Loucy (cell line): Measurements from ENCODE around the gene C1GALT1.
A peak's percentile ranks its signal among the peaks of the same experiment; 100 is the strongest.

ENCODE experiments used
- H2AFZ ChIP-seq: fragments of 200-600 bp; sonication (generic); 2 replicates; pipeline ENCODE4 v1.6.0; 2016; ENCODE audit warnings: antibody characterized with exemption, mild to moderate bottlenecking, low read length, moderate library complexity
- H3F3A ChIP-seq: fragments of 200-600 bp; 2 replicates; pipeline ENCODE4 v1.6.0; 2016; ENCODE audit warnings: antibody characterized with exemption, low read depth, mild to moderate bottlenecking
- H3K27me3 ChIP-seq: fragments of 200-600 bp; sonication (generic); 2 replicates; pipeline ENCODE4 v1.6.1; 2014; ENCODE audit warnings: low read length, mild to moderate bottlenecking; ENCODE audit not compliant: insufficient read depth, poor library complexity, severe bottlenecking
- H3K36me3 ChIP-seq: fragments of 200-600 bp; sonication (generic); 2 replicates; pipeline ENCODE4 v1.6.1; 2016; ENCODE audit warnings: low read length; ENCODE audit not compliant: insufficient read depth
- H3K4me1 ChIP-seq: fragments of 200-600 bp; sonication (generic); 2 replicates; pipeline ENCODE4 v1.5.1; 2014; ENCODE audit warnings: low read length, mild to moderate bottlenecking; ENCODE audit not compliant: insufficient read depth, poor library complexity, severe bottlenecking
- H3K4me2 ChIP-seq: fragments of 200-600 bp; sonication (generic); 2 replicates; pipeline ENCODE4 v1.6.0; 2014; ENCODE audit warnings: antibody characterized with exemption, low read length, low read depth, mild to moderate bottlenecking; ENCODE audit not compliant: poor library complexity, severe bottlenecking
- H3K4me3 ChIP-seq: fragments of 200-600 bp; sonication (generic); 2 replicates; pipeline ENCODE4 v1.5.1; 2014; ENCODE audit warnings: low read length, mild to moderate bottlenecking, mixed read lengths; ENCODE audit not compliant: poor library complexity, severe bottlenecking
- H3K79me2 ChIP-seq: fragments of 200-600 bp; sonication (generic); 2 replicates; pipeline ENCODE4 v1.6.1; 2014; ENCODE audit warnings: low read length; ENCODE audit not compliant: insufficient read depth
- H3K9ac ChIP-seq: fragments of 200-600 bp; sonication (generic); 2 replicates; pipeline ENCODE4 v1.6.0; 2014; ENCODE audit warnings: mild to moderate bottlenecking, low read depth, low read length, moderate library complexity; ENCODE audit not compliant: poor library complexity, severe bottlenecking
- H3K9me2 ChIP-seq: fragments of 200-600 bp; sonication (generic); replicated peaks from 2 replicates; pipeline ENCODE4 v1.6.1; 2016; ENCODE audit warnings: low read depth, low read length, mixed read lengths
- H3K9me3 ChIP-seq: fragments of 200-600 bp; sonication (generic); 2 replicates; pipeline ENCODE4 v1.6.1; 2014; ENCODE audit warnings: mild to moderate bottlenecking, antibody characterized with exemption, low read length, low read depth; ENCODE audit not compliant: insufficient read depth
- H4K20me1 ChIP-seq: fragments of 200-600 bp; sonication (generic); 2 replicates; pipeline ENCODE4 v1.6.0; 2014; ENCODE audit warnings: antibody characterized with exemption, low read length, mild to moderate bottlenecking; ENCODE audit not compliant: insufficient read depth, poor library complexity, severe bottlenecking
- CTCF ChIP-seq: fragments of 200-600 bp; sonication (generic); conservative IDR thresholded peaks from 2 replicates; pipeline ENCODE4 v1.5.1; 2014; ENCODE audit warnings: mild to moderate bottlenecking, antibody characterized with exemption, low read length
- EZH2phosphoT487 ChIP-seq: fragments of 200-600 bp; IDR thresholded peaks from 2 replicates; pipeline ENCODE4 v1.6.1; 2018; ENCODE audit warnings: antibody characterized with exemption, mild to moderate bottlenecking, moderate library complexity, borderline replicate concordance

The C1GALT1 gene

DNA sequence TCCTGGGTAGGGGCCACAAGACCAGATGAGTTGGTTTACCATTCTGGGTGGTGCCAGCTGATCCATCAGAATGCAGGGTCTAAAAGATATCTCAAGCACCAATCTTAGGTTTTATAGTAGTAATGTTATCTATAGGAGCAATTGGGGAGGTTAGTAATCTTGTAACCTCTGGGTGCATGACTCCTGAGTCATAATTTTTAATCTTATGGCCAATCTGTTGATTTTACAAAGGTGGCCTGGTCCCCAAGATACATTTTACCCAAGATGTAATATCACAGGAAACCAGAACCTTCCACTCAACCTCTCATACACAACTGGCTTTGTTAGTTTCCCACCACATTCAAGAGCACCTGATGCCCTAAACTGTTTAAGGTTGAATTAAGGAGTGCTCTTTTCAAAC lies 79.5 kb downstream of the C1GALT1 start:
- H3K9me3 ChIP-seq: peaks cover 6% of the 10 kb centered on the region; the same call in 1 of the 2 replicates
- TF ChIP-seq EZH2phosphoT487: no peak
- TF ChIP-seq CTCF: no peak
- H3K79me2 ChIP-seq: no peaks in the 10 kb centered on the region
- no peak overlapping the region for H3K4me3 ChIP-seq
- H3K36me3 ChIP-seq: no peaks in the 10 kb centered on the region
- no peaks in the 10 kb centered on the region for H4K20me1 ChIP-seq
- H3F3A ChIP-seq: peaks cover 9% of the 10 kb centered on the region; the same call in 1 of the 2 replicates
- no peak overlapping the region for H2AFZ ChIP-seq
- H3K9ac ChIP-seq: no peak overlapping the region
- H3K4me2 ChIP-seq: peak overlapping the region; percentile 23
- no peaks in the 10 kb centered on the region for H3K27me3 ChIP-seq
- no peaks in the 10 kb centered on the region for H3K9me2 ChIP-seq
- peaks cover 57% of the 10 kb centered on the region for H3K4me1 ChIP-seq

DNA sequence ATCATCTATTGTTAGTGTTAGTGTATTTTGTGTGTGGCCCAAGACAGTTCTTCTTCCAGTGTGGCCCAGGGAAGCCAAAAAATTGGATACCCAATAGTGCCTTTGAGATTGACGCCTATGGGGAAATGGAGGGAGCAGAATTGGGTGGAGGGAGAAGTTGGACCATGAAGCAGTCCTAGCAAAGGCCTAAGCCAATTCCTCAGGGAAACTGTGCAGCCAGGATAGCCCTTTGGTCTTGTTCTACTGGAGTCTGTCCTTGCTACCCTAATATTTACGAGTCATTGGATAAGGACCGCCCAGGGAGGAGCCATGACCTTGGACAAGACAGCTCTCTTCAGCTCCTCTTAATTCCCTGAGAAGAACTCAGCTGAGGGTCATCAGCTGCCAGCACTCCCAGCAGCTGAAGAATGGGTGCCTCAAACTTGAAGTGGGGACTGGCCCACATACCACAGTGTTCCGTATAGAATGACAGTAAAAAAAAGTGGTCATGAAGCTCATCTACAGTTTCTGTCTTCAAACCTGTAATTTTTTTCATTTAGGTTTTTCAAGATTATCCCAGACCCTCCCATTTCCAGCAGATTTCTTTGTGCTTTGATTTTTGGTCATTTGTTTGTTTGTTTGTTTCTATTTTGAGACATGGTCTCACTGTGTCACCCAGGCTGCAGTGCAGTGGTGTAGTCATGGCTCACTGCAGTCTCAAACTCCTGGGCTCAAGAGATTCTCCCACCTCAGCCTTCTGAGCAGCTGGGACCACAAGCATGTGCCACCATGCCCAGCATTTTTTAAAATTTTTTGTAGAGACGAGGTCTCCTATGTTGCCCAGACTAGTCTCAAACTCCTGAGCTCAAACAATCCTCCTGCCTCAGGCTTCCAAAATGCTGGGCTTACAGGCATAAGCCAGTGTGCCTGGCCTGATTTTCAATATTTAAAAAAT lies 81.2 kb downstream of the C1GALT1 start:
- Histone ChIP-seq H3K9me3 (peaks cover 6% of the 10 kb centered on the region; the same call in 1 of the 2 replicates), H4K20me1 (no peaks in the 10 kb centered on the region), H3F3A (peaks cover 5% of the 10 kb centered on the region; the same call in 1 of the 2 replicates), H3K9ac (no peak overlapping the region), H3K4me3 (no peak overlapping the region), H3K36me3 (no peaks in the 10 kb centered on the region), H3K27me3 (no peaks in the 10 kb centered on the region), H3K4me2 (no peak overlapping the region), H3K4me1 (peaks cover 40% of the 10 kb centered on the region), H3K9me2 (no peaks in the 10 kb centered on the region), H2AFZ (no peak overlapping the region), H3K79me2 (no peaks in the 10 kb centered on the region)
- TF ChIP-seq EZH2phosphoT487 (no peak), CTCF (no peak)

GRCh38 chr7:7264306-7265040 lies 82.1 kb downstream of the C1GALT1 start:
- H4K20me1 ChIP-seq: no peaks in the 10 kb centered on the region
- peaks cover 6% of the 10 kb centered on the region; the same call in 1 of the 2 replicates for H3K9me3 ChIP-seq
- peaks cover 32% of the 10 kb centered on the region for H3K4me1 ChIP-seq
- H3K79me2 ChIP-seq: no peaks in the 10 kb centered on the region
- TF ChIP-seq EZH2phosphoT487 (no peak), CTCF (no peak)
- H3K36me3 ChIP-seq: no peaks in the 10 kb centered on the region
- H3K9me2 ChIP-seq: no peaks in the 10 kb centered on the region
- no peak overlapping the region for H3K9ac ChIP-seq
- 0 out of 2 replicates have a peak, but pooled peaks cover 5% of the 10 kb centered on the region for H3F3A ChIP-seq
- no peak overlapping the region for H3K4me3 ChIP-seq
- no peak overlapping the region for H3K4me2 ChIP-seq
- no peaks in the 10 kb centered on the region for H3K27me3 ChIP-seq
- H2AFZ ChIP-seq: no peak overlapping the region
